ENCODE results near the gene PIP5K1A.
A peak's percentile ranks its signal among the peaks of the same experiment; 100 is the strongest.
"Not testable (repeated sequence)": the region's sequence is repeated elsewhere in the genome, so short reads cannot be mapped to it uniquely, and the experiment has no call there.

The PIP5K1A gene

DNA sequence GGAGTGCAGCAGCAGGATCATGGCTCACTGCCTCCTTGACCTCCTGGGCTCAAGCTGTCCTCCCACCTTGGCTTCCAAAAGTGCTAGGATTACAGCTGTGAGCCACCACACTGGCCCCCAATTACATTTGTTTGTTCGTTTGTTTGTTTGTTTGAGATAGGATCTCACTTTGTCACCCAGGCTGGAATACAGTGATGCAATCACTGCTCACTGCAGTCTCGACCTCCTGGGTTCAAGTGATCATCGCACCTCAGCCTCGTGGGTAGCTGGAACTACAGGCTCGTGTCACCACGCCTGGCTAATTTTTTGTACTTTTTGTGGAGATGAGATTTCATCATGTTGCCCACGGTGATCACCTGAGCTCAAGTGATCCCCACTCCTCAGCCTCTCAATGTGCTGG is 6.3 kb upstream of the PIP5K1A start:
- DNase-seq (ENCODE audit: low spot score) = no peak

DNA sequence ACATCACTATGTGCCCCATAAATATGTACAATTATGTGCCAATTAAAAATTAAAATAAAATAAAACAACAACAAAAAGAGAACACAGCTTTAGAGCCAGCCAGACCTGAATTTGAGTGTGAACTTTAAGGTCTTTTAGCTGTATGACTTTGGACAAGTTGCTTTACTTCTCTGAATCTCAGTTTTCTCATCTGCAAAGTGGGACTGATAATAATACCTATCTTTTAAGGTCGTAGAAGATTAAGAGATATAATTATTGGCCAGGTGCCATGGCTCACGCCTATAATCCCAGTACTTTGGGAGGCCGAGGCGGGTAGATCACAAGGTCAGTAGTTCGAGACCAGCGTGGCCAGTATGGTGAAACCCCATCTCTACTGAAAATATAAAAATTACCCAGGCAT is 5.0 kb upstream of the PIP5K1A start:
- no peak for DNase-seq (ENCODE audit: low spot score)

DNA sequence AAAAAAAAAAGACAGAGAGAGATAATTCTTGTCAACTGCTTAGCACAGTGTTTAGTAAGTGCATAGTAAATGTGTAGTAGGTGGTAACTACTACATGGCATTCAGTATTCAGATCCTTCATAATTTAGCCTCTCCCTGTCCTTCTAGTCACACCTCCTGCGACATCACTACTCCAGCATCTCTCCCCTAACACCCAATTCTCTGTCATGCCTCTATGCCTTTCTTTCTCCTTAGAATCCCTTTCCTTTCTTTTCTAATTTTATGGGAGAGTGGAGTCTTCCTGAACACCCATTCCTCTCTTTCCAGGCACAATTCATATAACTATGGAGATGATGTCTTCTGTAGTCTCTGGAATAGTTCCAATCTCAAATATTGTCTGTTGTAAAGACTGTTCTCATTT is 4.5 kb upstream of the PIP5K1A start:
- no peak for DNase-seq (ENCODE audit: low spot score)

DNA sequence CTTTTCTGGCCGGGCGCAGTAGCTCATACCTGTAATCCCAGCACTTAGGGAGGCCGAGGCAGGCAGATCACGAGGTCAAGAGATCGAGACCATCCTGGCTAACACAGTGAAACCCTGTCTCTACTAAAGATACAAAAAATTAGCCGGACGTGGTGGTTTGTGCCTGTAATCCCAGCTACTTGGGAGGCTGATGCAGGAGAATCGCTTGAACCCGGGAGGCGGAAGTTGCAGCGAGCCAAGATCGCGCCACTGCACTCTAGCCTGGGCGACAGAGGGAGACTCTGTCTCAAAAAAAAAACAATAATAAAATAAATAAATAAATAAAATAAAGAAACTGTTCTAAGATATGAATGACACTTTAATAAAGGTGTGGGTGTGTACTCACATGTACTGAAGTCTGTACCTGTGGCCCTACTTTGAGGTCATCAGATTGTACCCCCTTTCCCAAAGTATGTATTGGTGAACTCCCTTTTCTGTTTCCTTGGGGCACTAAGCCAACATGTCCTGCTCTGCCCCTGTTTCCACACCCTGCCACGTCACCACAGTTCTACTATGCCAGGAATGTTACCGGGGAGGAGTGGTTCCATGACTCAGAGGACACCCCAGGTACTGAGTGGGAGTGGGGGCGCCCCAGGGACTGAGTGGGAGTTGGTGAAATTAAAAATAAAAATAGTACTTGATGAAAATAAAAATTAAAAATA is 3.3 kb upstream of the PIP5K1A start:
- peak; percentile 93 for DNase-seq (ENCODE audit: low spot score)

DNA sequence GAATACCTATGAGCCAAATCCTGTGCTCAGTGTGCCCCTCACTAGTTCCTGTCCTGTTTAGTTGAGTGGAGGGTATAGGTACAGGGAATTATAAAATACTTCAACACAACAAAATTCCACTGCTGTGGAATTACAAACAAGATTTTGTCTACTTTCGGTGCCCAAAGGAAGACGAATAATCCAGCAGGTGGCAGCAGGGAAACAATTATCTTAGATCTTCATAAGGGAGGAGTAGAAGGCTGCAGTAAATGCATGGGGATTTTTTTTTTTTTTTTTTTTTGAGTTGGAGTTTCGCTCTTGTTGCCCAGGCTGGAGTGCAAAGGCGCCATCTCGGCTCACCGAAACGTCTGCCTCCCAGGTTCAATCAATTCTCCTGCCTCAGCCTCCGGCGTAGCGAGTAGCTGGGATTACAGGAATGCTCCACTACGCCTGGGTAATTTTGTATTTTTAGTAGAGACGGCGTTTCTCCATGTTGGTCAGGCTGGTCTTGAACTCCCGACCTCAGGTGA is 2.0 kb upstream of the PIP5K1A start:
- DNase-seq (ENCODE audit: low spot score) = peak; percentile 93

DNA sequence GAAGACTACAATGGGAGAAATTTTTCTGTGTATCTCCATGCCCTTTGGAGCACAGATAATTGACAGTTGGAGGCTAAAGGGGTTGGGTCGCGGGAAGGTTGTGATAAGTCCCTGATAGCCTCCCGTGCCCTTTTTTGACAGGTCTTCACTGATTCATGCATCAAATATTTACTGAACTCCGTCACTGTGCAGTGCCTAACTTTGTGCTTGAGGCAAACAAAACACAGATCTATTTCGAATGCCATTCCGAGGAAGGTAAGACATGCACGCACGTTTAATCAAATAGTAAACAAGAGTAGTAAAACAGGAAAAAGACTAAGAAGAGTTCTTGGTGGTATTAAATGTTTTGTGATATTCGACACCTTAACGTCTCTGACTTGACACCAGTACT is 494 bp upstream of the PIP5K1A start:
- DNase-seq (ENCODE audit: low spot score) = peak; percentile 52

DNA sequence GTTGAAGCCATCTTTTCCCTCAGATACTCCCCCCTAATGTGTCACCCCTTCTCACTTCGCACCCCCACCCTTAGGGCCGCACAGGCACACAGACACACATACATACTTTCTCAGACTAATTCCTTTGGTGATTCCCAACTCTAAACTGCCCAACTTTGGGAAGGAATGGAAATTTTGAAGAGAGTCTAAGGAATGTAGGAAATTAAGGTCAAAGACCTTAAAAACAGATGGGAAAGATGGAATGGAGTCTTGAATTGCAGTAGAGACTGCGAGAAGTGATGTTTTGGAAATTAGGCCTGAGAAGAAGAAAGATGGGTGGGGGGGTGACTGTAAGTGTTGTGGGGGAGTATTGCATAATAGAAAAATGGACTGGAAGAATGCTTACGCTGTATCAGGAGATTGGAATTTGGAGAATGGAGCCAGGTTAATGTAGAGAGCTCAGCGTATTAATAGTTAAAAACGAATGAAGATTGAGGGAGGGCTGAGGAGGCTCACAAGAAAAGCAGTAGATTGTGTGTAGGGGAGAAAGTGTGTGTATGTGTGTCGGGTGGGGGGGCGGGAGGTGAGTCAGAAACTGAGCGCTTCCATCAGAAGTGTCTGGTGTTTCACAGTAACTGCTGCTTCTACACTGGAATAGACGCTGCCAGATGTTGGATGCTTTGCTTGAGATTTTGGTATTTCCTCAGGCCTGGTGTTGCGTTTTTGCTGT is 1.7 kb downstream of the PIP5K1A start:
- DNase-seq (ENCODE audit: low spot score) = peak; percentile 53

DNA sequence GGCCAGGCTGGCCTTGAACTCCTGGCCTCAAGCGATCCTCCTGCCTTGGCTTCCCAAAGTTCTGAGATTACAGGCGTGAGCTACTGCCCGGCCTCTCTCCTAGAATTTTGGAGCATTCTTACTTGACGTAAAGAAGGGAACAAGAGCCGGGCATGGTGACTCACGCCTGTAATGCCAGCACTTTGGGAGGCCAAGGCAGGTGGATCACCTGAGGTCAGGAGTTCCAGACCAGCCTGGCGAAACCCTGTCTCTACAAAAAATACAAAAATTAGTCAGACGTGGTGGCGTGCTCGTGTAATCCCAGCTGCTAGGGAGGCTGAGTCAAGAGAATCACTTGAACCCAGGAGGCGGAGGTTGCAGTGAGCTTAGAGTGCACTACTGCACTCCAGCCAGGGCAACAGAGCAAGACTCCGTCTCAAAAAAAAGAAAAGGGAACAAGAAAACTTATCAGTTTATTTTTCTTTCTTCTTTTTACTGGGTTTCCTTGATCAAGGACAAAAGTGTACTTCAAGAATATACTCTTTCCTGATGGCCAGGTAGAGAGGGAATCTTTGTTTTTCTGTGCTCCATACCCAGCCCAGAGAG is 7.1 kb downstream of the PIP5K1A start:
- DNase-seq (ENCODE audit: low spot score) = not testable (repeated sequence)

DNA sequence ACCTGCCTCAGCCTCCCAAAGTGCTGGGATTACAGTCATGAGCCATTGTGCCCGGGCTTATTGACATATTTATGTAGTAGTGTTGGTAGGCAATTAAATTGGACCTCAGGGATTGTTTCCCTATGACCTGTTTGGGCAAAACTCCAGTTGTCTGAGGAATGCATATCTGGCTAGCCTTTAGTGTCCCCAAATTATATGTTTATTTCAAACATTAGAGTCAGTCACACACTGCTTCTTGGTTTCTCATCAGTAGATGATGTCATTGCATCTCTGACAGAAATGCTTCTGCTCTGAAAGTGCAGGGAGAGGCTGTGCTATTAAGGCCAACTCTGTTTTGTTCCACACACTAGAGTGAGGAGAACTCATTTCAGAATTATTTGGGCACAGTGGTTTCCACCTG is 12.5 kb downstream of the PIP5K1A start:
- no peak for DNase-seq (ENCODE audit: low spot score)

DNA sequence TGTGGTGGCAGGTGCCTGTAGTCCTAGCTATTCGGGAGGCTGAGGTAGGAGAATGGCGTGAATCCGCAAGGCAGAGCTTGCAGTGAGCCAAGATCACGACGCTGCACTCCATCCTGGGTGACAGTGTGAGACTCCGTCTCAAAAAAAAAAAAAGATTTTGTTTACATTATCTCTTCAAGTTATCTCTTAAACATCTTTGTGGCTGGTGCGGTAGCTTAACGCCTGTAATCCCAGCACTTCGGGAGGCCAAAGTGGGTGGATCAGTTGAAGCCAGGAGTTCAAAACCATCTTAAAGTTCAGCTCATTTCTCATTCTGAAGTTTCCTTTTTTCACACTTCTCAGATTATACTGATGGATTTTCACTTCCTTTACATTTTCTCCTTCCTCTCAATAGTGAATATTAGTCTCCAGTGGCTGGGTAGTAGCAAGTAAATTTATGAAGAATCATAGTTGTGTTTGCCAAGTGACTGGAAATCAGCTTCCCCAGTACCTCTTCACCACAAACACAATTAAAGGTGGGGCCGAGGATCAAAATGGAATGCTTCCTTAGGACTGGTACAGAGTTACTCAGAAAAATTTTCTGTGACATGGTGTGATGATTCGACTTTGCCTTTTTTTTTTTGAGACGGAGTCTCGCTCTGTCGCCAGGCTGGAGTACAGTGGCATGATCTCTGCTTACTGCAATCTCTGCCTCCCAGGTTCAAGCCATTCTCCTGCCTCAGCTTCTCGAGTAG is 13.8 kb downstream of the PIP5K1A start:
- DNase-seq (ENCODE audit: low spot score) = no peak

DNA sequence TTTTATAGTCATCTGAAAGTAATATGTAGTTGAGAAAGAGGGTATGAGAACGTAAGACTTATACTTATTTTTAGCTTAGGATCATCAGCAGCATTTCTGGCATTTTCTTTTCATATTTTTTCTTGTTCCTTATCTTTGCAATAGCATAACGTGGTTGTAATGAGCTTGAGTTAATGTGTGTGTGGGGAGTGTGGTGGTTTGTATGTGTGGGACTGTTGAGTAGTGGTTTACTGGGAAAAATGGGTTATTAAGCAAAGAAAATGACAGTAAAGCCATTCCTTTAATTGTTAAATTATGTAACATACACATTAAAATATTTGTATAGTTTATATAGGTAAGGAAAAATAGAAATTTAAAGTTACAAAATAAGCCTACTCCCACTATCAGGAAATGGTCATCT is 15.2 kb downstream of the PIP5K1A start:
- no peak for DNase-seq (ENCODE audit: low spot score)

DNA sequence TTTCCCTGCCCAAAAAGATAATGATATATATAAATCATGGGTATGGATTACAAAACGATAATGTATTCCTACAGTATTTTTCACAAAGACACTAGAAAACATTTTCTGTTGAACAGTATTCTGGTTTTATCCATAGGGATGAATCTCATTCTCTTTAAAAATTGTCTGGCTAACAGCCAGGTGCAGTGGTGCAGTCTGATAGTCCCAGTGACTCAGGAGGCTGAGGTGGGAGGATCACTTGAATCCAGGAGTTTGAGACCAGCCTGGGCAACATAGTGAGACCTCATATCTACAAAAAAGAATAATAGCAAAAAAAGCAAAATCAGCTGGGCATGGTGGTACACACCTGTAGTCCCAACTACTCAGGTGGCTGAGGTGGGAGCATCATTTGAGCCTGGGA is 23.3 kb downstream of the PIP5K1A start:
- DNase-seq (ENCODE audit: low spot score) = no peak

DNA sequence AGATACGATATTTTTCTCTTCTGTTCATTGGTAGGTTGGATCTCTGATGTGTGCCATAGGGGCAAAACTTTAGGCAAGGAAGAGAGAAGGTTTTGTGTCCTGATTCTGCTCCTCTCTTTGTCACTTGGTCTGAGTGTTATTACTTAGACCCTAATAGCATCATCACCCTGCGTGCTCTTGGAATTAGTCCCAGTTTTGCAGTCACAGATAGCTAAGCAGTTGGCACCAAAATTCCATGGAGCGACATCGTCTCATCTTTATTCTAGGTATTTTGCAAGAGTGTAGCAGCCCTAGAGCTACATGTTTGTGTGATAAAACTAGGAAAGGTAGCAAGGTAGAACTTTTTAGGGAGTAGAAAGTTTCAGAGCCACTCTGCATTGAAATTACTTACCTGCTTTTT is 23.8 kb downstream of the PIP5K1A start:
- no peak for DNase-seq (ENCODE audit: low spot score)

DNA sequence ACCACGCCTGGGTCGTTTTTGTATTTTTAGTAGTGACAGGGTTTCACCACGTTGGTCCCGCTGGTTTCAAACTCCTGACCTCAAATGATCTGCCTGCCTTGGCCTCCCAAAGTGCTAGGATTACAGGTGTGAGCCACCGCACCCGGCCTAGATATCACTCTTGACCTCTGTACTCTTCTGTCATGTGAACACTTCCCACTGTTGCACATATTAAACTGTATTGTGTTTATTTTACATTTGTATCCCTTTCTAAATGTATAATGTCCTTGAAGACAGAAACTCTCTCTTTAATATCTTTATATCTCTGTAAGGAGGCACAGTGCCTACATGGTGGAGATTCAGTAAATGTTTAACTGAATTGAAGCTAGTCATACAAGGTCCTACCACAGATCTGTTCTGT is 36.9 kb downstream of the PIP5K1A start:
- DNase-seq (ENCODE audit: low spot score) = no peak

DNA sequence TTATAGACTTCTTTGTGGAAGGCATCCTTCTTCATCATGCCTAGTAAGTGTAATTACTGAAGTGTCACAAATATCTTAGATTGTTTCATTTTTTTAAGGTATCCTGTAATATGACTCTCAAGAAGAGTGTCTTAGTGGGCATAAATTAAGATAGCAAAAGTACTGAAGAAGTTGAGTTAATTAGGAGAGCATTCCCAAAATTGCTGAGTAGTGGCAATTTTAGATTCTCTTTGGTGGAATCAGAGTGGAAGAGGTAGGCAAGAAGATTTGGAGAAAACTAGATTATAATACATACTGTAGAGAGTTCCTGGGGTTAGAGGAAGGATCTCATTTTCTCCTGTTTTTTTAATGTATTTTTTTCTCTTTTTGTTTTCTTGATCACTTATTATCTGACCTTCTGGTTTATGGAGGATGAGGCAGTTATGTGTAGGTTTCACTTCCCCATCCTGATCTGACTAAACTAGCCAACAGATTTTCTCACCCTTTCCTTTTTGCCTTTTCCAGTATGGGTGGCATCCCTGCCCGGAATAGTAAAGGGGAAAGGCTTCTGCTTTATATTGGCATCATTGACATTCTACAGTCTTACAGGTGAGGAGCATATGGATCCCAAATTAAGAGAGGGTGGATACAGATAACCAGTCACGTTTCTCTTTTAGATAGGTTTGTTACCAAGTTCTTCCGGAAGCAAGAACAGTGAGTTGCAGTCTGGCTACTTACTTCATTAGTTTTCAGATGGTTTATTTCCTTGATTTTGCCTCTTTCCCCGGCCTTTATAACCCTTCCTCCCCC is 39.5 kb downstream of the PIP5K1A start:
- no peak for DNase-seq (ENCODE audit: low spot score)

DNA sequence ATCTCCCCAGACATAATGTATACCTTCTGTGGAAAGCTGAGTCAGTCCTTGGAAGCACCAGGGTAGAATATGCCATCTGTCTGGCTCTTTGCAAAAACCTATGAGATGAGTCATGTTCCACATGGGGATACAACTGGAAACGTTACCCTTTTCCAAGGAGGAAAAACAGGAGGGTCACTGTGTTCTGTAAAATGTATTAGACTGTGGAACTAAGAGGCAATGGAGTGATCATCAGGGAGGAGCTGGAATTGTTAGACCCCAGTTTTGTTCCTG is 40.1 kb downstream of the PIP5K1A start:
- DNase-seq (ENCODE audit: low spot score) = no peak

DNA sequence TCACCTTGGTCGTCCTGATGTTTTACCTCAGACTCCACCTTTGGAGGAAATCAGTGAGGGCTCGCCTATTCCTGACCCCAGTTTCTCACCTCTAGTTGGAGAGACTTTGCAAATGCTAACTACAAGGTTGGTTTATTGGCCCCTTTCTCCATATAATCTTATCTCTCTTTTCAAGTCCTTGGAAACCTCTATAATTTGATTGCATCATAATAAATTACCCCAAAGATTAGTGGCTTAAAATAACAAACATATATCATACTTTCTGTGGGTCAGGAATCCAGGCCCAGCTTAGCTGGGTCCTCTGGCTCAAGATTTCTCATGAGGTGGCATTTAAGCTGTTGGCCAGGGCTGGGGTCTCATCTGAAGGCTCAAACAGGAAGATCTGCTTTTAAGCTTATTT is 44.1 kb downstream of the PIP5K1A start:
- DNase-seq (ENCODE audit: low spot score) = no peak

DNA sequence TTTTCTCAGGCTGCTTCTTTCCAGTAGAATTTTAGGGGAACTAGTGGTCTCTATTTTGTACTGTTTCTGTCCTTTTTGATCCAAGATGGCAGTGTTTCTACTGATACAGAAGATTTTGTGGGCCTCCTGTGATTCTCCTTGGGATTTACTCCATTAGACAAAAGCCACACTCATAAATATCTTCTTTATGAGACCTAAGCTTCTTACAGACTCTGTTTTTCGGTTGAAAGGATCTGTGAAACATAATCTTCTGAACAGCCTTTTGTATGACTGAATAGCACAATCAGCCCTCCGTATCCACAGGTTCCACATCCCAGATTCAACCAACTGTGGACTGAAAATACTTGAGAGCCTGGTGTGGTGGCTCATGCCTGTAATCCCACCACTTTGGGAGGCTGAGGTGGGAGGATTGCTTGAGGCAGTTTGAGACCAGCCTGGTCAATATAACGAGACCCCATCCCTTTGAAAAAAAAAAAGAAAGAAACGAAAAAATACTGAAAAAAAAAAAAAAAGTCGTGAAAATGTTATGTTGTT is 45.4 kb downstream of the PIP5K1A start:
- DNase-seq (ENCODE audit: low spot score) = no peak

DNA sequence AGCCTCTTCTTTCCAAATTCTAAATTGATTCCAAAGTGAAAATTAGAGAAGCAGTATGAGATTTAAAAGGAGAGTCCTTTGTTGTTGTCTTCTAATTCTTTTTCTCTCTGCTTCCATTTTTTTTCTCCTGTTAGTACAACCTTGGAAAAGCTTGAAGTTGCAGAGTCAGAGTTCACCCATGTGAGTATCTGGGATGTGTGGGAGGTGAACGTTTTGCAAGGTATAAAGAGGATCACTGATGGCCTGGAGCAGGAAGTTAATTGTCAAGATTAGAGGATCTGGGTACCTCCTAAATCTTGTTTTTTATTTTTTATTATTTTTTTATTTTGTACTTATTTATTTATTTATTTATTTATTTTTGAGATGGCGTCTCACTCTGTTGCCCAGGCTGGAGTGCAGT is 48.4 kb downstream of the PIP5K1A start:
- no peak for DNase-seq (ENCODE audit: low spot score)

DNA sequence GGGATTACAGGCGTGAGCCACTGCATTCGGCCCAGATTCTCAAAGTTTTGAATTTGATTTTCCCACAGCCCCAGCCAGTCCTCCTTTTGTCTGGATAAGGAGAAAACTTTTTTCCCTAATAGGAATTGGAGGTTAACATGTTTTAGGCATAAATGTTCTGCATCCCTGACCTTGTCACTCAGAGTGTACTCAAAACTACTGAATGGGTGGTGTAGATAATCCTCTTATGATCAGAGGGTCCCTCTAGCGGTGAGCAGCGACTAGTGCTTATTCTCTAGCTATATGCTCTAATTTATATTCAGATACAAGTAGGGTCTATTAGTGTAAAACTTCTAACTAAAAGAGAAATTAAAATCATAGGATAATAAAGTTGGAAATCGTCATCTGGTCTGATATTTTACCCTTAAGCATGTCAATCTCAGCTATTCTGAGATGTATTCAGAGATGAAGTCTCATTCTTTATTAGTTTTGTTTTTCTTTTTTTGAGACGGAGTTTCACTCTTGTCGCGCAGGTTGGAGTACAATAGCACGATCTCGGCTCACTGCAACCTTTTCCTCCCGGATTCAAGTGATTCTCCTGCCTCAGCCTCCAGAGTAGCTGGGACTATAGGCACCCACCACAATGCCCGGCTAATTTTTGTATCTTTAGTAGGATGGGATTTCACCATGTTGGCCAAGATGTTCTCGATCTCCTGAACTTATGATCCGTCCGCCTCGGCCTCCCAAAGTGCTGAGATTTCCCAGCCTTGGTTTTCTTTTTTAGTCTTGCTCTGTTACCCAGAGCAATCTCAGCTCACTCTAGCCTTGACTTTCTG is 53.5 kb downstream of the PIP5K1A start:
- DNase-seq (ENCODE audit: low spot score) = peak; percentile 90
